SHP77 treated with DMSO at 0.1 percent for 48 hours (cell line): ENCODE data around the gene FPR3.

Experiments
- DNase-seq: peaks from one replicate; lab custom pipeline; 2025; lab: John Stamatoyannopoulos, UW

FPR3 gene

DNA sequence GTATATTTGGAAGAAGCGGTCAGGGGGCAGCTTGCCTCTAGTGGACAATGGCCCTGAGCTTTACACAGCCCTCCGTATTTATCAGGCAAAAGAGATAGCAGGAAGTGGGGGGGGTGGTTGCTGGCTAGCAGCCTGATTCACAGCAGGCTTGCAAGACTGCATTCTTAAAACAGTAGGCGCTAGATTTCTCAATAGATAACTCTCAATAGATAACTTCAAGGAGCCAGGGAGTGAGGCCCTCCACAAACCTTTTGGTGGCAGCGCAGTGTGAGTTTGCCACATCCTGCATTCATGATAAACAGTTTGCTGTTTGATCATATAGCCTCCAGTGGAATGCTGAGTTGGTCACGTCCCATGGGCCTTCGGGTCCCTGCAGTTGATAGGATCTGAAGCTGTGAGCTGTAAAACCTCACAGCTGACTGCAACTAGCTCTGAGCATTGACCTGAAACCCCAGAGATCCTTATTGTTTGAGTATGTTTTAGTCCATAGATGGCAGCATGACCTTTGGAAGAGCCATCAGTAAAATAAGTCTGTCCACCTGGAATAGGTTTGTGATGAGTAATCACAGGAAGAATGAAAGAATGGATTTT lies 12.2 kb downstream of the FPR3 start:
- DNase-seq, result no peak

DNA sequence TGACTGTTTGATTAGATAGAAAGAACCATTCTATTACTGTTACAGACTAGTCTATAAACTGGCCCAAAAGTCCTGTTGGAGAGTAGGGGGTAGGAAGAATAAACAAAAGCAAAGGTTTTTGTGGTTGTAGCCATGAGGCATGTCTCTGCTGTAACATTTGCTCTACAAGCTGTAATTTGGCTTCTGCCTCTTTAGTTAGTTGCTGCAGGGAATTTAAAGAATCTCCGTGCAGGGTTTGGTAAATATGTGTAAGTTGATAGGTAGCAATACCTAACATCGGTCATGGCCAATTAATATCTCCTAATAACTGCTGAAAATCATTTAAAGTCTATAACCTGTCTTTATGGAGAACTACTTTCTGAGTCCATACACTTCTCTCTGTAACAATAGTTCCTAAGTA lies 13.0 kb downstream of the FPR3 start:
- no peak for DNase-seq

DNA sequence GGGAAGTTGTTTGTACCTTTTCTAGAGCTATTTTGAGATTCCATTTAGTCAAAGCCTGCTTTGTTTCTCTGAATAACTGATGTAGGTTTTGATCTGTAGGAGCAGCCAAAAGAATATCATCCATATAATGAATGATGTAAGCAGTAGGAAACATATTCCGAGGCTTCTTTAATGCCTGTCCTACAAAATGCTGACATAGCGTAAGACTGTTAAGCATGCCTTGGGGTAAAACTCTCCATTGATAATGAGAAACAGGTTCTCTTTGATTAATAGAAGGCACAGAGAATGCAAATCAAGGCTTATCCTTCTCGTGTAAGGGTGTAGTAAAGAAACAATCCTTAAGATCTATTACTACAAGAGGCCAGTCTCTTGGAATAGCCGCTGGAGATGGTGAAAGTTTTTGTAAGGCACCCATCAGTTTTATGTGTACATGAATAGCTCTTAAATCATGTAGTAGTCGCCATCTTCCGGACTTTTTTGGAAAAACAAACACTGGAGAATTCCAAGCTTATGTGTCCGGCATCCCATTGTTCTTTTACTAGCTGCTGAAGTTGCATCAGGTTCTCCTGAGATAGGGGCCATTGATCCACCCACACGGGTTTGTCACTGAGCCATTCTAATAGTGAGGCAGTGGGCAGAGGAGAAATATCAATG lies 13.5 kb downstream of the FPR3 start:
- DNase-seq, result no peak

DNA sequence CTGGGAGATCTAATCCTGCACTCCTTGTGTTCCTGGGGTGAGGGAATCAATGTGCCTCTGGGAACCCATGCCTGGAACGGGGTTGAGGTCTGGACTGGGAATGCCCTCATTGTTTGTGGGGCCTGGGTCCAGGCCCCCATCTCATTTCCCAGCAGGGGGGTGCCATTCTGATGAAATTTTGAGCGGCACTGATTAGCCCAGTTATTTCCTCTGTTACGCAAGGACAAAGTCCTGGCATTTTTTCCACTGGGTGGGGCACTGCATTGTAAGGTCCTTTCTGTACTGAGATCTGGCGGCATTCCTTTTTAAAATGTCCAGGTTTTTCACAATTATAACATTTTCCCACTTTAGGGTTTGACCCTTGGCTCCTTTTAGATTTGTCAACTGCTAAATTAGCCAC lies 14.8 kb downstream of the FPR3 start:
- DNase-seq, result no peak

DNA sequence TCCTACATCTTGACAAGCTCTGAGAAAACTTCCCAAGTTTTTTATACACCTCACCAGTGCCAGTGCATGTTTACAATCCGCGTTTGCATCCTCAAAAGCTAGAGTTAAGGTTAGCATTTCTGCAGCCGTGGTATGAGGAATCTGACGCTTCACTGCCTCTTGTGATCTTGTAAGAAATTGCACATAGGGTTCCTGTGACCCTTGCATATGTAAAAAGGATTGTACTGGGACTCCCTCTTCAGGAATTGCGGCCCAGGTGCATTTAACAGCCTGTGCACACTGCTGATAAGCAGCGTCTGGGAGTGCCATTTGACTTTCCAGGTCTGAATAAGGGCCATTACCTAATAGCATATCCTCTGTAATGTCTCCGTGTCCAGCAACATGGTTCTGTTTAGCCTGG lies 15.3 kb downstream of the FPR3 start:
- no peak for DNase-seq

DNA sequence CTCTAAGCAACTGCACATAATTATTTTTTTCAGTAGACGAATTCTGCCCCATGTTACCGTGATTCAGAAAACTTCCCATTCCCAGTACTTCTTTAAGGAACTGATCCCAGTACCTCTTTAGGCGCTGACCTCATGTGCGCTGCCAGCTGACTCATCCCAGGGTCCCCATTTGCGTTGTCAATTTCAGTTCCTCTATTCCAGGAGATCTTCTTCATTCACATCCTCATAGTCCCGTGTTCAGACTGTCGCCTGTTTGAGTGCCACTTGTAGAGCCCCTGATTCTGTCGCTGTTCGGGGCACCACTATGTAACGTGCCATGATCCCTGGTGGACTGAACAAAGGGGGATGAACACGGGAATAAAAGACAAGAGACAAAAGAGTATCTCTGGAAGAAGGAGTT lies 16.4 kb downstream of the FPR3 start:
- no peak for DNase-seq

DNA sequence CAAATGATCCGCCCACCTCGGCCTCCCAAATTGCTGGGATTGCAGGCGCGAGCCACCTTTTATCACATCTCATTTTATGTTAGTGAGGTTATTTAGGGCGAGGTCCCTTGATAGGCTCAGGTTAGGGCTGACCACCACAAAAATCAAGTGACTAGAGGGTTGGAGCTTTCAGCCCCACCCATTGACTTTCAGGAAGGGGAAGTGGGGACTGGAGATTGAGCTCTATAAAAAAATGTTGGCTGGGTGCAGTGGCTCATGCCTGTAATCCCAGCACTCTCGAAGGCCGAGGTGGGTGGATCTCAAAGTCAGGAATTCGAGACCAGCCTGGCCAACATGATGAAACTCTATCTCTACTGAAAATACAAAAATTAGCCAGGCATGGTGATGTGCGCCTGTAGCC lies 20.1 kb downstream of the FPR3 start:
- DNase-seq, result no peak

DNA sequence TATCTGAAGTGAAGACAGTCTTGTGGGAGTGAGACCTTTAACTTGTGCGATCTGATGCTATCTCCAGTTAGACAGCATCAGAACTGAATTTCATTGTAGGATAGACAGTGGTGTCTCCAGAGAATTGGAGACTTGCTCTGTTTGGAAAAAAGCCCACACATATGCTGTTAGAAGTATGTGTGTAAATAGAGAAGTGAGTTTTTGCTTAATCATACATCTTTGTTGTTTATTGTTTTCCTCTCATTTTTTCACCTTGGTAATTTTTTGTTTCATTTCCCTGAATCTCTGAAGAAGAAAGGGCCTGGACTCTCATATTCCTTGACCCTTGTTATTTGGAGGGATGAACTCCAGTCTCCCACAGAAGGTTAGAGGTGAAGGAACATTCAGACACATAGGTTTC lies 21.8 kb downstream of the FPR3 start:
- no peak for DNase-seq

DNA sequence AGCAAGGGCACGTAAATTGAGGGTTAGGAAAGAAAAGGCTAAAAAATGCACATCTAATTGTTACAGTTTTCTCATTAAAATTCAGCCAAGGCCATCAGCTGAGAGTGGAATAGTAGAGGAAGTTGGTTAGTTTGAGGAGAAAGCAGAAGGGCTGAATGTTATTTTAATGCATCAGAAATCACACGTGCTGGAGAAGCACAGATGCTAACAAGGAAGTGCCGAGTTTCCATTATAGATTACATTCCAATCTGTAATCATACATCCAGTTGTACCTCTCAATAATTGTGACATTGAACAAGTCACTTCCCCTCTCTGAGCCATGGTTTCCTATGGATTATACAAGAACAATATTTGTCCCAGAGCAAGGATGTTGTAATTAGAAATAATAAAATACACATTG lies 25.1 kb downstream of the FPR3 start:
- no peak for DNase-seq

DNA sequence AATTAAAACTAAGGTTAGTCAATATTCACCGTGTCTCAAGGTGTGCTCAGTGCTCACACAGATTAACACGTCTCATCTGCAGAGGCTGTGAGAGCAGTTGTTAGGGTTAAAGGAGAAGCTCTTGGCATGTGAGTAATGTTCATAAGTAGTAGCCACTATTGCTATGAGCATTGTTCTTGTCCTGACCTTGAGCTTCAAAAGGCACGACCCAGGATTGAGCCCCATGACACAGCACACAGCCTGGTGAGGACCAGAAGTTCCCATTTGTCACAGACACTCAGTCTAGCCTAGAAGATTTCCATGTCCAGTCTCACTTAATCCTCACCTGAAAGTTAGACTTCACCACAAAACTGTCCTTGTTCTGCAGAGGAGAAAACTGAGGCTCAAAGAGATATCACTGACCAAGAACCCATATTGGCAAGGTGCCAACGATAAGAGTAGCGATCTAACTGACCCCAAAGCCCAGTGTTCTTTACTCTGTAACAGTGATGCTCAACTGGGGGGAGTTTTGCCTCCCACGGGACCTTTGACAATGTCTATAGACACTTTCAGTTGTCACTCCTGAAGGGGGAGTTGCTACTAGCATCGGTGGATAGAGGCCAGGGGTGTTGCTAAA lies 26.0 kb downstream of the FPR3 start:
- DNase-seq, result no peak

DNA sequence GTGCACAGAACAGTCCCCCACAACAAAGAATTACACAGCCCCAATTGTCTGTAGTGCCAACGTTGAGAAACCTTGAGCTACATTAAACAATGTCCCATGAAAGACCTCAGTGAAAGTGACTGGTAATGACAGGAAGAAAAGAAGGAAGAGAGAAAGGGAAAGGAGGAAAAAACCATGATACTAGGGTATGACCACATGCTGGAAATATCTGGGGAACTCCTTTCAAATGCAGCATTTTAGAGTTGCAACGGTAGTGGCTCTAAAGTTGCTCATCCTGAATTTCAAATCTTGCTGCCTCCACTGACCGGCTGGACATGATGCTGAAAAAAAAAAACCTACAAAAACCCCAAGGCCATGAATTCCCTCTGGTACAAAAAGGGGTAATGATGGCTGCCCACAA lies 26.5 kb downstream of the FPR3 start:
- DNase-seq, result no peak

DNA sequence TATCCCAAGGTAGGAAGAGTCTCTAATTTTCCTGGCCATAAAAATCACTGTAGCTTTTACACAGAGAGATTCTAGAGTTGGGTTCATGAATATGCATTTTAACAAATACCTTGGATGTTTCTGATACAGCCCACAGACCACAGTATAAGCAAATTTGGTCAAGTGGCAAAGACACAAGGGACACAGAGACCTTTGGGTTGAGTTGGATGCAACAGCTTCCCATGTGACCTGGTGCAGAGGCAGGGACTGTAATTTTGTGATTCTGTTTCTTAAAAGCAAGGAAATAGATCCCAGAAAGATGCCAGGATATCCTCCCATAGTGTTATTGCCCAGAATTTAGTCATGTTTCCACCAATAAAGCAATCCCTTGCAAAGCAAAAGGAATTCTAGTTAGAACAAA lies 27.0 kb downstream of the FPR3 start:
- no peak for DNase-seq

DNA sequence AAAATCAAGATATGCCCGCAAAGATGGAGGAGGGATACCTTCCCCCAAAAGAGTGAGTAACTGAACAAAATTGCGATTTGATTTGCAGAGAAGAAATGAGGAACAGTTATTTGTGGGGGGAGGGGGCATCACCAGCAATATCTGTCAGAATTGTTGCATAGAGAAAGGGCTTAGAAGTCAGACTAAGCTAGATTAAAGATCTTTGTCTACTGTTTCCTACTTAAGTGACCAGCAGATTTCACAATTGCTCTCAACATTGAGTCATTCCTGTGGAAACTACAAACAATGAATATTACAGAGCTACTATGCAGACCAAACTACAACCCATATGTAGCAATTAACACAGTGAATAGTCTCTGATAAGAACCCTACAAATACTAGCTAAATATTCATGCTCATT lies 27.4 kb downstream of the FPR3 start:
- DNase-seq, result no peak

DNA sequence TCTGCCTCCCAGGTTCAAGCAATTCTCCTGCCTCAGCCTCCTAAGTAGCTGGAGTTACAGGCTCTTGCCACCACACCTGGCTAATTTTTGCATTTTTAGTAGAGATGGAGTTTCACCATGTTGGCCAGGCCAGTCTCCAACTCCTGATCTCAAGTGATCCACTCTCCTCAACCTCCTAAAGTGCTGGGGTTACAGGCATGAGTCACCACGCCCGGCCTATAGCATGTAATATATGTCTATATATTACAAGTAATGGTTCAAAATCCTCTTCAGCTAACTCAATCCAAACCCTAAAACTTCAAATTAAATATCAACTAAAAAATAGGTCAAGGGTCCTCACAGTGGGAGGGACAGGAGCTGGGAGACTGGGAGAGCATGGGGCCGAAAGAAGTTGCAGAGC lies 28.0 kb downstream of the FPR3 start:
- no peak for DNase-seq

DNA sequence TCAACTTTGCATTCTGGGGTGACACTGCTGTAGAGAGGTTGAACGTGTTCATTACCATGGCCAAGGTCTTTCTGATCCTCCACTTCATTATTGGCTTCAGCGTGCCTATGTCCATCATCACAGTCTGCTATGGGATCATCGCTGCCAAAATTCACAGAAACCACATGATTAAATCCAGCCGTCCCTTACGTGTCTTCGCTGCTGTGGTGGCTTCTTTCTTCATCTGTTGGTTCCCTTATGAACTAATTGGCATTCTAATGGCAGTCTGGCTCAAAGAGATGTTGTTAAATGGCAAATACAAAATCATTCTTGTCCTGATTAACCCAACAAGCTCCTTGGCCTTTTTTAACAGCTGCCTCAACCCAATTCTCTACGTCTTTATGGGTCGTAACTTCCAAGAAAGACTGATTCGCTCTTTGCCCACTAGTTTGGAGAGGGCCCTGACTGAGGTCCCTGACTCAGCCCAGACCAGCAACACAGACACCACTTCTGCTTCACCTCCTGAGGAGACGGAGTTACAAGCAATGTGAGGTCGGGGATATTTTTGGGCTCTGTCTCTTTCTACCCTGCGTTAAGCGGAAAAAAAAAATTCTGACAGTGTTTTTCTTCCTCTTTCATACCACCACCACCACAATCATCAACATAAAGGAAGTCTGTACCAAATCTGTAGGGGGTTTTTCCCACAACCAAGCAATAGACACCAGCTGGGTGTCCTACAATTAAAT lies 29.5 kb downstream of the FPR3 start:
- DNase-seq, result no peak

DNA sequence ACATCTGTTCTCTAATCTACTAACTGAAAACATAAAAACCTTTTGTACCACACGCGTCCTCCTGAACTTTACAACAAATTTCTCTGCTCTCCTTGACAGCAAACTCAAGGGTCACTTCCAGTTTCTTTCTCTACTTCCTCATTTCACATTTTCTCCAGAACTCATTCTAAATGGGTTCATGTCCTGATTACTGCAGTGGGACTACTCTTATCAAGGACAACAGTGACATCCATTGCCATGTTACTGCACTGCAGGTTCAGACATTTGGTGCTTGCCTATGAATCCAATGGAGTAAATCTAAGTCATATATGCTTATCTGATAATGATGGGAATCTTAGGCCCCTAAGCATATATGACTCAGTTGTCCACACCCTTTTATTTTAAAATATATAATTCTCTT lies 35.3 kb downstream of the FPR3 start:
- no peak for DNase-seq

DNA sequence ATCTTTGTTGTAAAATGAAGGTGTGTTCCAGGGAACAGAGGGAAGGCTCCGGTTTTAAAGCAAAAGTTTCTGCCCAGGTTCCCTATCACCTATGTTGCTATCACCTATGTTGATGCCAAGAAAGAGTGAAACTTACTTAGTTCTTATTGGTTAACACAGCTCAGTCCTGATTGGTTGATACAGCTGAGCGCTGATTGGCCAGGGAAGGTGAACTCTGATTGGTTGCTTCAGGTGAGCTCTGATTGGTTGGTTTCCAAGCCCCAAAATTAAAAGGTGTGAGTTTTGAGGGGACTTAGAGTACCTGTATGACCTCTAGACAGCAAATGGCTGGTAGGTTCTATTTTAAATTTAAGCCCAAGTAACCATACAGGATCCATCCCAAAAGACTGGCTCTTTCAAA lies 42.2 kb downstream of the FPR3 start:
- no peak for DNase-seq

DNA sequence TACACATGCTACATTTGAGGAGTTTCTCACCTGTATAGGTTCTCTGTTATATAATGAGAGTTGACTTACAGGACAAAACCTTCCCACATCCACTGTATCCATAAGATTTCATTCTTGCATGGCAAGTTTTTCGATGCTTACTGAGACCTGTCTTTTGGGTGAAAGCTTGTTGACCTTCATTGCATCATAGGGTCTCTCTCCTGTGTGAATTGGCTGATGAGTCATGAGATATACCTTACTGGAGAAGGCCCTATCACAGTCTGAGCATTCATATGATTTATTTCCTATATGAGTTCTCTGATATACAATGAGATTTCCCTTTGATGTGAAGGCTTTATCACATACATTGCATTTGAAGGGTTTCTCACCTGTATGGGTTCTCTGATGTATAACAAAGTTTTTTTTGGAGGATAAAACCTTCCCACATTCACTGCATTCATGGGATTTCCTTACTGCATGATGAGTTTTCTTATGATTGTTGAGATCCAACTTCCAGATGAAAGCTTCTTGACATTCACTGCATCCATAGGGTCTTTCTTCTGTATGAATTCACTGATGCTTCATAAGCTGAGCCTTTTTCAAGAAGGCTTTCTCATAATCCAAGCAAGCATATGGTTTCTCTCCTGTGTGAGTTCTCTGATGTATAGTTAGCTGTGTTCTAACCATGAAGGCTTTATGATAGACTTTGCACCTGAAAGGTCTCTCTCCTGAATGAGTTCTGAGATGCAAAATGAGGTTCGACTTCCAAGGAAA lies 67.1 kb downstream of the FPR3 start:
- DNase-seq, result no peak

DNA sequence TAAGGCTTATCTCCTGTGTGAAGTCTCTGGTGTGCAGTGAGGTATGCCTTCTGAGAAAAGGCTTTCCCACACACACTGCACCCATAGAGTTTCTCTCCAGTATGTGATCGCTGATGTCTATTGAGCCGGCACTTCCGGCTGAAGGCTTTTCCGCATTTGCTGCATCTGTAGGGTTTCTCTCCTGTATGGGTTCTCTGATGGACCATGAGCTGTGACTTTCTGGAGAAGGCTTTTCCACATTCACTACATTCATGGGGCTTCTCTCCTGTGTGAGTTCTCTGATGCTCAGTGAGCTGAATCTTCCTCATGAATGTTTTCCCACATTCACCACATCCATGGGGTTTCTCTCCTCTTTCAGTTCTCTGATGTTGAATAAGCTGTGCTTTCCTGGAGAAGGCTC lies 78.1 kb downstream of the FPR3 start:
- no peak for DNase-seq
